ENCODE measurements around the gene CLEC4A. TPM values are rescaled to one million over a fixed set of nuclear protein-coding genes. Genes with fewer than 3 reads are reported as not detected.

The CLEC4A gene
- total RNA-seq (2021) (not detected in 2 replicates), Bru-seq, nascent RNA (percentile 30 among the genes with signal in this experiment), BruChase-seq, experiment 1, labeled RNA remaining after a 2-hour chase (percentile 52 among the genes with signal in this experiment), BruChase-seq, experiment 2, labeled RNA remaining after a 6-hour chase (percentile 26 among the genes with signal in this experiment)
- long read RNA-seq = 0 reads

DNA sequence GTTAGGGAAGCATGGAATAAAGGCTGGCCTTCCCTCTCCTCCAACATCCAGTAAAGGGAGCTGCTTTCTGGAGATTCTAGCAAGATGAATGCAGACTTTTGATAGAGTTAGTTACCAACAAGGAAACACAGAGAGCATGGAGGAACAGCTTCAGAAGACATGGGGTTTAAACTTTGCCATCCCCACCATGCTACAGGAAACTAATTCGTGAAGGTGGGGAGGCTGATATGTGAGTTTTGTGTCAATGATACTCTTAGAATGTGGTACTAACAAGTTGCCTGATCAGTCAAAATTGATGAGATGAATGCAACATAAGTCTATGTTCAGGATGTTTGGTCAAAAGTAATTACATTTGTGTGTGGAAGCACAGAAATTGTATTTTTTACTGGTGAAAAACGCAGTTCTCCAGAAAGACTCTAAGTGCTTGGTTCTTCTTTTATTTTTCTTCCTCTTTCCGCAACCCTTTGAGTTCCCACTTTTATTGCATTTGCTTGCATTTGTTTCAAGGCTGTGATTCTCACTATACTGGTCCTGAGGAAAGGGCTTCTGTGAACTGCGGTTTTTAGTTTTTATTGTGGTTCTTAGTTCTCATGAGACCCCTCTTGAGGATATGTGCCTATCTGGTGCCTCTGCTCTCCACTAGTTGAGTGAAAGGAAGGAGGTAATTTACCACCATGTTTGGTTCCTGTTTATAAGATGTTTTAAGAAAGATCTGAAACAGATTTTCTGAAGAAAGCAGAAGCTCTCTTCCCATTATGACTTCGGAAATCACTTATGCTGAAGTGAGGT lies at the start of gene CLEC4A:
CLEC4A (plus strand) TSS at position 494 of the 789 bp plus-strand sequence; CDS start at position 756, 262 bp downstream.
- no peaks in the 10 kb centered on the region for H4K20me1 ChIP-seq (ENCODE audit: insufficient read depth)
- TF ChIP-seq CTCF (conservative IDR thresholded peaks at IDR 0.05) (no peak), EZH2 (IDR thresholded peaks at IDR 0.05; ENCODE audit: low read depth) (no peak)
- H3K27me3 ChIP-seq (ENCODE audit: insufficient read depth, low read depth) = no peaks in the 10 kb centered on the region
- H3K9me2 ChIP-seq (ENCODE audit: insufficient read depth) = no peaks in the 10 kb centered on the region
- POLR2A ChIA-PET (ENCODE audit: unreplicated experiment) = no interaction called here
- no peak for DNase-seq
- no peaks in the 10 kb centered on the region for H3K36me3 ChIP-seq (ENCODE audit: low read depth)
- H3K79me2 ChIP-seq (ENCODE audit: low read depth) = no peaks in the 10 kb centered on the region
- H3K4me1 ChIP-seq (replicated peaks; ENCODE audit: insufficient read depth) = no peaks in the 10 kb centered on the region
- H3K4me3 ChIP-seq = no peak within 1 kb of the TSS
- no peak within 1 kb of the TSS for H3K4me2 ChIP-seq
- CTCF ChIA-PET = no interaction called here
- intact Hi-C loops (cut with micrococcal nuclease; ENCODE audit: unreplicated experiment) = no loop called here
- no peaks in the 10 kb centered on the region for H3K9me3 ChIP-seq (ENCODE audit: insufficient read depth, low read depth)
- H3F3A ChIP-seq (ENCODE audit: insufficient read depth, low read depth) = no peaks in the 10 kb centered on the region
- H2AFZ ChIP-seq = 0 out of 2 replicates have a peak within 1 kb of the TSS, but pooled peaks have one; percentile 4
- no peak within 1 kb of the TSS for H3K27ac ChIP-seq
- BruUV-seq (replicated peaks) = no TSS peak

DNA sequence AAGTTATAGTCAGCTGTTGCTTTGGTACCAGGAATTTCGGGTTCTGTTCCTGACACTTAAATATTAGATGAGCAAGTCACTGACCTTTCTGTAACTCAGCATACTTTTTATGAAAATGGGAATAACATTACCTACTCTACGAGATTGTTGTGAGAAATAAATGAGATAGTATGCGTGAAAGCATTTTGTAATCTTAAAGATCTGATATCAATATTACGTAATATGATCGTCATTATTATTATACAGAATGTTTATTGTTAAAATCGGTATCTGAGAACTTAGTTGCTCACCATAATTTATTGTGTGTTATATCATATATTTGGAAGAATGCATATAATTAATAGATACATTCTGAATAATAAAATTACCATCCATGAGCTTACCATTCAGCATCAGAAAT lies 47.5 kb upstream of the CLEC4A start:
- Histone ChIP-seq H3K79me2 (ENCODE audit: low read depth) (peaks cover 2% of the 10 kb centered on the region; the same call in 1 of the 2 replicates), H3K4me1 (replicated peaks; ENCODE audit: insufficient read depth) (peaks cover 35% of the 10 kb centered on the region), H4K20me1 (ENCODE audit: insufficient read depth) (no peaks in the 10 kb centered on the region), H3K9me2 (ENCODE audit: insufficient read depth) (0 out of 2 replicates have a peak, but pooled peaks cover 7% of the 10 kb centered on the region), H3K4me3 (no peak overlapping the region), H2AFZ (no peak overlapping the region), H3K27me3 (ENCODE audit: insufficient read depth, low read depth) (no peaks in the 10 kb centered on the region), H3K4me2 (no peak overlapping the region), H3K36me3 (ENCODE audit: low read depth) (no peaks in the 10 kb centered on the region), H3K9me3 (ENCODE audit: insufficient read depth, low read depth) (no peaks in the 10 kb centered on the region), H3F3A (ENCODE audit: insufficient read depth, low read depth) (peaks cover 13% of the 10 kb centered on the region; the same call in 1 of the 2 replicates), H3K27ac (no peak overlapping the region)
- DNase-seq = no peak
- POLR2A ChIA-PET (ENCODE audit: unreplicated experiment) = no interaction called here
- BruUV-seq (replicated peaks) = no TSS peak
- CTCF ChIA-PET = interaction anchor here (0.6 kb wide), 1 partner anchor 11 kb away, joined by 9 read pairs; no protein-coding TSS in a partner anchor
- intact Hi-C loops (cut with micrococcal nuclease; ENCODE audit: unreplicated experiment) = no loop called here
- TF ChIP-seq EZH2 (IDR thresholded peaks at IDR 0.05; ENCODE audit: low read depth) (no peak), CTCF (conservative IDR thresholded peaks at IDR 0.05) (no peak)

DNA sequence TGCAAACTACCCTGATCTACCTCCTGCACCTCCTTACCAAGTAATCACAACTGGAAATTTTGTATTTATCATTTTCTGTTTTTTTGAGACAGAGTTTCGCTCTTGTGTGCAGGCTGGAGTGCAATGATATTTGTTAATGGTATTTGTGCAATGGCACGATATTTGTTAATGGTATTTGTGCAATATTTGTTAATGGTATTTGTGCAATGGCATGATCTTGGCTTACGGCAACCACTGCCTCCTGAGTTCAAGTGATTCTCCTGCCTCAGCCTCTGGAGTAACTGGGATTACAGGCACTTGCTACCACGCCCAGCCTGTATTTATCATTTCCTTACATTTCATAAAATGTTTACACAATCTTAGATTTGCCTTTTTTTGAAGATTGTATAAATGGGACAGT lies 47.1 kb upstream of the CLEC4A start:
- H2AFZ ChIP-seq = no peak overlapping the region
- 0 out of 2 replicates have a peak, but pooled peaks cover 7% of the 10 kb centered on the region for H3K9me2 ChIP-seq (ENCODE audit: insufficient read depth)
- H3K4me1 ChIP-seq (replicated peaks; ENCODE audit: insufficient read depth) = peaks cover 36% of the 10 kb centered on the region
- H3K27me3 ChIP-seq (ENCODE audit: insufficient read depth, low read depth) = no peaks in the 10 kb centered on the region
- no peak overlapping the region for H3K27ac ChIP-seq
- intact Hi-C loops (cut with micrococcal nuclease; ENCODE audit: unreplicated experiment) = no loop called here
- H4K20me1 ChIP-seq (ENCODE audit: insufficient read depth) = no peaks in the 10 kb centered on the region
- peaks cover 17% of the 10 kb centered on the region; the same call in 1 of the 2 replicates for H3F3A ChIP-seq (ENCODE audit: insufficient read depth, low read depth)
- no peak overlapping the region for H3K4me2 ChIP-seq
- POLR2A ChIA-PET (ENCODE audit: unreplicated experiment) = interaction anchor here (0.6 kb wide), 1 partner anchor 186 kb away, joined by 3 read pairs; no protein-coding TSS in a partner anchor
- H3K4me3 ChIP-seq = no peak overlapping the region
- no peaks in the 10 kb centered on the region for H3K36me3 ChIP-seq (ENCODE audit: low read depth)
- CTCF ChIA-PET = interaction anchor here (0.6 to 1.9 kb wide), 2 partner anchors 11 to 30 kb away, joined by 9 to 13 read pairs; no protein-coding TSS in a partner anchor
- H3K79me2 ChIP-seq (ENCODE audit: low read depth) = peaks cover 6% of the 10 kb centered on the region; the same call in 1 of the 2 replicates
- no peak for DNase-seq
- no TSS peak for BruUV-seq (replicated peaks)
- TF ChIP-seq EZH2 (IDR thresholded peaks at IDR 0.05; ENCODE audit: low read depth) = no peak
- no peak for TF ChIP-seq CTCF (conservative IDR thresholded peaks at IDR 0.05)
- H3K9me3 ChIP-seq (ENCODE audit: insufficient read depth, low read depth) = no peaks in the 10 kb centered on the region

Measured in PC-9 (cell line).